Suprapubic skin (tissue), 4 donors: Measurements from ENCODE around the gene TMEM259. TPM values are rescaled to one million over a fixed set of nuclear protein-coding genes. Genes with fewer than 3 reads are reported as not detected.

Experiments used
- DNase-seq, 2 donors: peaks; one replicate each; pipeline ENCODE4 v3.0.0-alpha.2; 2019; ENCODE audit warnings: low spot score in 2 of 2
- H3K27ac ChIP-seq: fragments of 200-600 bp; sonication (generic); one replicate; pipeline ENCODE4 v1.5.1; 2019
- H3K27me3 ChIP-seq: fragments of 200-600 bp; sonication (generic); one replicate; pipeline ENCODE4 v1.5.1; 2019
- H3K36me3 ChIP-seq: fragments of 200-600 bp; sonication (generic); one replicate; pipeline ENCODE4 v1.5.1; 2019
- H3K4me1 ChIP-seq: fragments of 200-600 bp; sonication (generic); one replicate; pipeline ENCODE4 v1.5.1; 2019
- H3K4me3 ChIP-seq: fragments of 200-600 bp; sonication (generic); one replicate; pipeline ENCODE4 v1.5.1; 2019; ENCODE audit warnings: mild to moderate bottlenecking
- H3K9me3 ChIP-seq: fragments of 200-600 bp; sonication (generic); one replicate; pipeline ENCODE4 v1.5.1; 2019
- EP300 ChIP-seq: sonication (generic); formaldehyde crosslinking; IDR thresholded peaks from one replicate; pipeline ENCODE4 v1.6.1; 2017; ENCODE audit warnings: antibody characterized with exemption
- POLR2A ChIP-seq, 2 donors: fragments of 450-650 bp; IDR thresholded peaks; one replicate each; pipeline ENCODE4 v1.6.1; 2017; ENCODE audit warnings: antibody characterized with exemption in 2 of 2, mild to moderate bottlenecking in 2 of 2, moderate library complexity in 2 of 2
- POLR2AphosphoS5 ChIP-seq, 3 donors: sonication (generic); formaldehyde crosslinking; IDR thresholded peaks; one replicate each; pipeline ENCODE4 v1.6.1; 2017; ENCODE audit warnings: antibody characterized with exemption in 3 of 3
- WGBS: methylation state at CpG from one replicate; pipeline ENCODE4 v1.1.5; 2018; 5-methylcytosine and 5-hydroxymethylcytosine counted together
- total RNA-seq, 4 donors: library from RNA; depleted of rRNA; stranded (reverse); fragments of >200 nt; gene quantifications; one replicate each; pipeline ENCODE4 v1.1.0, GENCODE V29; 2016
- TF ChIP-seq, protein P1 (sequence below), 2 donors: fragments of 200-600 bp in 1 of 2; fragments of 450-650 bp in 1 of 2; sonication (generic) in 1 of 2; IDR thresholded peaks; one replicate each; pipeline ENCODE4 v1.5.1; 2016 to 2019; ENCODE audit warnings: antibody characterized with exemption in 2 of 2, mild to moderate bottlenecking in 1 of 2, moderate library complexity in 1 of 2

TMEM259 gene
- total RNA-seq, 4 donors from 2014 or later: 165 to 349 (median 243) TPM

DNA sequence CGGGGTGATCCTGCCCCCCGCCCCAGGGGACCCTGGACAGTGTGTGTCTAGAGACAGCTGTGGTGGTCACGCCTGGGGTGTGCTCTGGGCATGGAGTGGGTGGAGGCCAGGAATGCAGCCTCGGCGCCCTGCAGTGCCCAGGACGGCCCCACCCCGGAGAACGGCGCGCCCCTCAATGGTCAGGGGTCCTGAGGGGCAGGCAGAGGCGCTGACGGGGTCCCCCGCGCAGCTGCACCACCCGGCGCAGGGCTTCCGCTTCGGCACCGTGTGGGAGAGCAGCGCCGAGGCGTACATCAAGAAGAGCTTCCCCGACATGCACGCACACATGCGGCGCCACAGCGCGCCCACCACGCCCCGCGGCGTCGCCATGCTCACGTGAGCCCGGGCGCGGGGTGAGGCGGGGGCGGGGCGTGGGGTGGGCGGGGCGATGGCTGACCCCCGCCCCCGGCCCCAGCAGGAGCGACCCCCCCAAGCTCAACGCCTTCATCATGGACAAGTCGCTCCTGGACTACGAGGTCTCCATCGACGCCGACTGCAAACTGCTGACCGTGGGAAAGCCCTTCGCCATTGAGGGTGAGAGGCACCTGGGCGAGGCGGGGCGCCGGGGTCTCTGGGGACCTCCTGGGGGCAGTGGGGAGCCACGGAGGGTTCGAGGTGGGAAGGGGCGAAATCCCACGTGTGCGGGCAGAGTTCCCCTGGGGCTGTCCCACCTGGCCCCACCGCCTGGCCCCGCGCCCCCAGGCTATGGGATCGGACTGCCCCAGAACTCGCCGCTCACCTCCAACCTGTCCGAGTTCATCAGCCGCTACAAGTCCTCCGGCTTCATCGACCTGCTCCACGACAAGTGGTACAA, 13.3 kb downstream of the TMEM259 start:
- H3K27me3 ChIP-seq: peaks cover 11% of the 10 kb centered on the region
- H3K9me3 ChIP-seq: no peaks in the 10 kb centered on the region
- H3K4me1 ChIP-seq: no peaks in the 10 kb centered on the region
- TF ChIP-seq, protein P1, sequence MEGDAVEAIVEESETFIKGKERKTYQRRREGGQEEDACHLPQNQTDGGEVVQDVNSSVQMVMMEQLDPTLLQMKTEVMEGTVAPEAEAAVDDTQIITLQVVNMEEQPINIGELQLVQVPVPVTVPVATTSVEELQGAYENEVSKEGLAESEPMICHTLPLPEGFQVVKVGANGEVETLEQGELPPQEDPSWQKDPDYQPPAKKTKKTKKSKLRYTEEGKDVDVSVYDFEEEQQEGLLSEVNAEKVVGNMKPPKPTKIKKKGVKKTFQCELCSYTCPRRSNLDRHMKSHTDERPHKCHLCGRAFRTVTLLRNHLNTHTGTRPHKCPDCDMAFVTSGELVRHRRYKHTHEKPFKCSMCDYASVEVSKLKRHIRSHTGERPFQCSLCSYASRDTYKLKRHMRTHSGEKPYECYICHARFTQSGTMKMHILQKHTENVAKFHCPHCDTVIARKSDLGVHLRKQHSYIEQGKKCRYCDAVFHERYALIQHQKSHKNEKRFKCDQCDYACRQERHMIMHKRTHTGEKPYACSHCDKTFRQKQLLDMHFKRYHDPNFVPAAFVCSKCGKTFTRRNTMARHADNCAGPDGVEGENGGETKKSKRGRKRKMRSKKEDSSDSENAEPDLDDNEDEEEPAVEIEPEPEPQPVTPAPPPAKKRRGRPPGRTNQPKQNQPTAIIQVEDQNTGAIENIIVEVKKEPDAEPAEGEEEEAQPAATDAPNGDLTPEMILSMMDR (IDR thresholded peaks at IDR 0.05): no peak
- no peak for TF ChIP-seq EP300
- no peak for TF ChIP-seq POLR2A (IDR thresholded peaks at IDR 0.05)
- TF ChIP-seq POLR2AphosphoS5 (IDR thresholded peaks at IDR 0.05): no peak
- DNase-seq: no peak
- 92% methylated on average over 7 of the region's 73 CpGs for WGBS
- H3K36me3 ChIP-seq: peaks cover 43% of the 10 kb centered on the region
- H3K27ac ChIP-seq: no peak overlapping the region
- H3K4me3 ChIP-seq: no peak overlapping the region

DNA sequence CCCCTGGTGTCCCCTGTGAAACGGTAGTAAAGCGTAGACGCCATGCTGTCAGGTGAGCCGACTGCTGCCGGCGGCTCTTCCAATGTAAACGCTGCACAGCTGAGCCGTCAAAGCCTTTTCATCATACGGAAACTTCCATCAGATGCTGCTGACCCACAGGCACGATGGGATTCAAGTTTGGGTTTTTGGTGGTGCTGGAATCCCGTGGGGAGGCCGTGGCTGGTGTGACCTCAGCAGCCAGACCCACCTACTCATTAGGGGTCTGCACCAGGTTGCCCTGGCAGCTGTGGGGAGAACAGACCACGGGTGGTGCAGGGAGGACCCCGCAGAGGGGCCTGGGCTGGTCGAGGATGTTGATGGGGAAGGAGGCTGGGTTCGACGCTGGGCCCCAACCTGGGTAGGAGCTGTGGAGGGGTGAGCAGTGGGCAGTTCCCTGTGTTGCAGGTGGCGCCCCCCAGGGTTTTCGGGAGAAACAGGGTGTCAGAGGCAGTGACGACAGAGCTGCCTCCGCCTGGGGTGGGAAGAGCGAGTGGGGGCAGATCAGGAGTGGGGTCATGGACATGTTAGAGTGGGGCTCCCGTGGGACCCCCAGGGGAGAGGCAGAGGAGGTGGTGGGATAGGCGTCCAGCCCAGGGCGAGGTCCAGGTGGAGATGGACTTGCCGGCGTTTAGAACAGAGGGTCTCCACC, 14.1 kb downstream of the TMEM259 start:
- Histone ChIP-seq H3K36me3 (peaks cover 35% of the 10 kb centered on the region), H3K9me3 (no peaks in the 10 kb centered on the region)
- 69% methylated on average over 19 of the region's 27 CpGs for WGBS

DNA sequence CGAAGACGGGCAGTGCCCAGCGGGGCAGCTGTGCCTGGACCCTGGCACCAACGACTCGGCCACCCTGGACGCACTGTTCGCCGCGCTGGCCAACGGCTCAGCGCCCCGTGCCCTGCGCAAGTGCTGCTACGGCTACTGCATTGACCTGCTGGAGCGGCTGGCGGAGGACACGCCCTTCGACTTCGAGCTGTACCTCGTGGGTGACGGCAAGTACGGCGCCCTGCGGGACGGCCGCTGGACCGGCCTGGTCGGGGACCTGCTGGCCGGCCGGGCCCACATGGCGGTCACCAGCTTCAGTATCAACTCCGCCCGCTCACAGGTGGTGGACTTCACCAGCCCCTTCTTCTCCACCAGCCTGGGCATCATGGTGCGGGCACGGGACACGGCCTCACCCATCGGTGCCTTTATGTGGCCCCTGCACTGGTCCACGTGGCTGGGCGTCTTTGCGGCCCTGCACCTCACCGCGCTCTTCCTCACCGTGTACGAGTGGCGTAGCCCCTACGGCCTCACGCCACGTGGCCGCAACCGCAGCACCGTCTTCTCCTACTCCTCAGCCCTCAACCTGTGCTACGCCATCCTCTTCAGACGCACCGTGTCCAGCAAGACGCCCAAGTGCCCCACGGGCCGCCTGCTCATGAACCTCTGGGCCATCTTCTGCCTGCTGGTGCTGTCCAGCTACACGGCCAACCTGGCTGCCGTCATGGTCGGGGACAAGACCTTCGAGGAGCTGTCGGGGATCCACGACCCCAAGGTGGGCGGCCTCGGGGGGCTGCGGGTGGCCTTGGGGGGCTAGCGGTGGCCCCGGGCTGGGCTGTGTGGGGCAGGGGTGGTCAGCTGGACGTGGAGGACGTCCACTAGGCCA, 15.9 kb downstream of the TMEM259 start:
- H3K27ac ChIP-seq: no peak overlapping the region
- peaks cover 33% of the 10 kb centered on the region for H3K27me3 ChIP-seq
- H3K9me3 ChIP-seq: no peaks in the 10 kb centered on the region
- H3K4me1 ChIP-seq: peaks cover 19% of the 10 kb centered on the region
- TF ChIP-seq POLR2AphosphoS5 (IDR thresholded peaks at IDR 0.05): no peak
- no peak for TF ChIP-seq POLR2A (IDR thresholded peaks at IDR 0.05)
- TF ChIP-seq, protein P1 (IDR thresholded peaks at IDR 0.05): no peak
- TF ChIP-seq EP300: no peak
- no peak overlapping the region for H3K4me3 ChIP-seq
- peaks cover 17% of the 10 kb centered on the region for H3K36me3 ChIP-seq
- 87% methylated on average over 40 of the region's 70 CpGs for WGBS
- no peak for DNase-seq

More for the DNA sequence above, 14.1 kb downstream of the TMEM259 start:
- TF ChIP-seq, protein P1 (IDR thresholded peaks at IDR 0.05): no peak
- TF ChIP-seq EP300 (no peak), POLR2AphosphoS5 (IDR thresholded peaks at IDR 0.05) (no peak), POLR2A (IDR thresholded peaks at IDR 0.05) (no peak)
- DNase-seq: no peak
- H3K4me3 ChIP-seq: no peak overlapping the region
- H3K27me3 ChIP-seq: peaks cover 15% of the 10 kb centered on the region
- peaks cover 1% of the 10 kb centered on the region for H3K4me1 ChIP-seq
- H3K27ac ChIP-seq: no peak overlapping the region

DNA sequence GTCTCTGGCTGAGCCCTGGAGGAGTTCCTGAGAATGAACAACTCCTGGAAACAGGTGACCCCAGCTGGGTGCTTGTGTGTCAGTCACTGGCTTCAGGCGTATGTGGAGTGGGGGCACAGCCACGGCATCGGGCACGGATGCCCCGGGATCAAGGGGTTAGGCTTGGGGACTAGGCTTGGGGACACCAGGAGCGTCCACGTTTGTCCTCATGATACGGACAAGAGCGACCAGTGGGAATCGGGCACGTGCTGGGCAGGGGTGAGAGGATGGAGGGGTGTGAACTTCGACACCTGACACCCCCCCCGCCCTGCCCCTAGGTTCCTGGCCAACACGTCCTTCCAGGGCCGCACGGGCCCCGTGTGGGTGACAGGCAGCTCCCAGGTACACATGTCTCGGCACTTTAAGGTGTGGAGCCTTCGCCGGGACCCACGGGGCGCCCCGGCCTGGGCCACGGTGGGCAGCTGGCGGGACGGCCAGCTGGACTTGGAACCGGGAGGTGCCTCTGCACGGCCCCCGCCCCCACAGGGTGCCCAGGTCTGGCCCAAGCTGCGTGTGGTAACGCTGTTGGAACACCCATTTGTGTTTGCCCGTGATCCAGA, 16.6 kb downstream of the TMEM259 start:
- TF ChIP-seq POLR2AphosphoS5 (IDR thresholded peaks at IDR 0.05) (no peak), POLR2A (IDR thresholded peaks at IDR 0.05) (no peak), EP300 (no peak)
- TF ChIP-seq, protein P1 (IDR thresholded peaks at IDR 0.05): no peak
- H3K27ac ChIP-seq: no peak overlapping the region
- peaks cover 40% of the 10 kb centered on the region for H3K27me3 ChIP-seq
- H3K36me3 ChIP-seq: peaks cover 9% of the 10 kb centered on the region
- 77% methylated on average over 10 of the region's 32 CpGs for WGBS
- no peak for DNase-seq
- no peak overlapping the region for H3K4me3 ChIP-seq
- H3K9me3 ChIP-seq: no peaks in the 10 kb centered on the region
- peaks cover 20% of the 10 kb centered on the region for H3K4me1 ChIP-seq
